Cardiac muscle cell (in vitro differentiated cells and primary cell): ENCODE measurements around the gene ACOXL. TPM values are rescaled to one million over a fixed set of nuclear protein-coding genes. Genes with fewer than 3 reads are reported as not detected.

Experiments
- DNase-seq, 2 donors: peaks; one replicate each; pipeline versions ENCODE4 v3.0.0 to v3.0.0-alpha.2; 2010 to 2017; ENCODE audit warnings: low read depth in 1 of 2, low spot score in 1 of 2
- H3K27ac ChIP-seq: fragments of 200-600 bp; sonication (generic); 2 replicates; pipeline ENCODE4 v1.5.1; 2016
- H3K27me3 ChIP-seq: fragments of 200-600 bp; sonication (generic); 2 replicates; pipeline ENCODE4 v1.6.0; 2016; ENCODE audit warnings: control low read depth
- H3K36me3 ChIP-seq: fragments of 200-600 bp; sonication (generic); 2 replicates; pipeline ENCODE4 v1.5.1; 2016; ENCODE audit warnings: control low read depth
- H3K4me1 ChIP-seq: fragments of 200-600 bp; sonication (generic); 2 replicates; pipeline ENCODE4 v1.8.1; 2017; ENCODE audit warnings: low read depth, mild to moderate bottlenecking, mixed run types
- H3K4me3 ChIP-seq: fragments of 200-600 bp; sonication (generic); 2 replicates; pipeline ENCODE4 v1.5.1; 2016; ENCODE audit warnings: mild to moderate bottlenecking
- H3K9me3 ChIP-seq: fragments of 200-600 bp; sonication (generic); 2 replicates; pipeline ENCODE4 v1.5.1; 2017; ENCODE audit warnings: low read depth, mild to moderate bottlenecking, control low read depth
- polyA plus RNA-seq: library from polyadenylated mRNA; unstranded; fragments of >200 nt; fragmentation: Nextera tagmentation; extraction: Ambion mirVana; gene quantifications from 2 replicates; pipeline ENCODE4 v1.2.1, GENCODE V29; 2016
- total RNA-seq: library from RNA; depleted of rRNA; stranded (reverse); fragments of >200 nt; gene quantifications from 2 replicates; pipeline ENCODE4 v1.2.3, GENCODE V29; 2016
- TF ChIP-seq, protein P1 (sequence below): IDR thresholded peaks from 2 replicates; pipeline ENCODE4 v1.5.1; 2012; ENCODE audit warnings: low read depth, mild to moderate bottlenecking, low read length

Gene ACOXL
- total and polyA plus RNA-seq, 2 experiments from 2014 or later: 0.89 to 2.4 TPM

DNA sequence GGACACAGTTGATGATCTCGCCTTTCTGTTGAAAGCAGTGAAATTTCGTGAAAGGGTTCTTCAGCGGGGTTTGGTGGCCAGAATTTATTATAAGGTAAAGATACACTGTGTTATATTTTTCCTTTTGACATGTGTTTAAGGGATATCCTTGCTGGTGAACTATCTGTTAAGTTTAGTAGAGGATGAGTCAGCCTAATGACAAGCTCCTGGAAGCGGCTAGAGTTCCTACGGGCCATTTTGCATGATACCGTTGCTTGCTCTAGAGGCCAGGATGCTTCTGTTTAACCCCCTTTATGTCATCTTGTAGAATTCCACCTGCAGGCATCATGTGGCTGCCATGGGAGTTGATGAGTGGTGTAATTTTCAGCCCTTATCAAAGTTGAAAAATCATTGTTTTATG, 263.5 kb downstream of the ACOXL start:
- no peaks in the 10 kb centered on the region for H3K36me3 ChIP-seq
- H3K4me1 ChIP-seq: peaks cover 4% of the 10 kb centered on the region
- DNase-seq: no peak
- TF ChIP-seq, protein P1, sequence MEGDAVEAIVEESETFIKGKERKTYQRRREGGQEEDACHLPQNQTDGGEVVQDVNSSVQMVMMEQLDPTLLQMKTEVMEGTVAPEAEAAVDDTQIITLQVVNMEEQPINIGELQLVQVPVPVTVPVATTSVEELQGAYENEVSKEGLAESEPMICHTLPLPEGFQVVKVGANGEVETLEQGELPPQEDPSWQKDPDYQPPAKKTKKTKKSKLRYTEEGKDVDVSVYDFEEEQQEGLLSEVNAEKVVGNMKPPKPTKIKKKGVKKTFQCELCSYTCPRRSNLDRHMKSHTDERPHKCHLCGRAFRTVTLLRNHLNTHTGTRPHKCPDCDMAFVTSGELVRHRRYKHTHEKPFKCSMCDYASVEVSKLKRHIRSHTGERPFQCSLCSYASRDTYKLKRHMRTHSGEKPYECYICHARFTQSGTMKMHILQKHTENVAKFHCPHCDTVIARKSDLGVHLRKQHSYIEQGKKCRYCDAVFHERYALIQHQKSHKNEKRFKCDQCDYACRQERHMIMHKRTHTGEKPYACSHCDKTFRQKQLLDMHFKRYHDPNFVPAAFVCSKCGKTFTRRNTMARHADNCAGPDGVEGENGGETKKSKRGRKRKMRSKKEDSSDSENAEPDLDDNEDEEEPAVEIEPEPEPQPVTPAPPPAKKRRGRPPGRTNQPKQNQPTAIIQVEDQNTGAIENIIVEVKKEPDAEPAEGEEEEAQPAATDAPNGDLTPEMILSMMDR: no peak
- H3K4me3 ChIP-seq: no peak overlapping the region
- H3K27ac ChIP-seq: no peak overlapping the region
- H3K27me3 ChIP-seq: no peaks in the 10 kb centered on the region
- H3K9me3 ChIP-seq: no peaks in the 10 kb centered on the region

DNA sequence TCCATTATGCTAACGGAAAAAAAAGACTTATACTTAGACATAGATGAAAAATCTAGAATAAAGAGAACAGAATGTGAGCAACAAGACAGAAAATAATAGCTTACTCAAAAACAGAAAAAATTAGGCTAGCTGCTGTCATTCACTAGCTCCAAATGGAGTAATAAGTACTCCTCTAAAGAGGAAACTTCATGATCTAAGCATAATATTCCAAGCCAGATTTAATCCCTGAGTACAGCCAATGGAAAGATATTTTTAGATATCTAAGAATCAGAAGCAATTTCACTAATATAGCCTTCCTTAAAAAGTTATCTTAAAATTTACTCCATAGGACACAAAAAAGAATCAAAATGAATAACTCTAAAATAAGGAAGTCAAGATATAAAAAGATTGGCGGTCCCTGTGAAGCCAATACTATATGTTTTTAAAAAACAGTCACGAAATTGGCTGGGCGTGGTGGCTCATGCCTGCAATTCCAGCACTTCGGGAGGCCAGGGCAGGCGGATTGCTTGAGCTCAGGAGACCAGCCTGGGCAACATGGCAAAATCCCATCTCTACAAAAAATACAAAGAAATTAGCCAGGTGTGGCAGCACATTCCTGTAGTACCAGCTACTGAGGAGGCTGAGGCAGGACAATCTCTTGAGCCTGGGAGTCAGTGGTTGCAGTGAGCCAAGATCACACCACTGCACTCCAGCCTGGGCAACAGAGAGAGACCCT, 265.1 kb downstream of the ACOXL start:
- no peak for DNase-seq
- Histone ChIP-seq H3K27me3 (no peaks in the 10 kb centered on the region), H3K9me3 (no peaks in the 10 kb centered on the region), H3K36me3 (no peaks in the 10 kb centered on the region), H3K27ac (no peak overlapping the region), H3K4me1 (peaks cover 4% of the 10 kb centered on the region), H3K4me3 (no peak overlapping the region)
- TF ChIP-seq, protein P1: no peak

DNA sequence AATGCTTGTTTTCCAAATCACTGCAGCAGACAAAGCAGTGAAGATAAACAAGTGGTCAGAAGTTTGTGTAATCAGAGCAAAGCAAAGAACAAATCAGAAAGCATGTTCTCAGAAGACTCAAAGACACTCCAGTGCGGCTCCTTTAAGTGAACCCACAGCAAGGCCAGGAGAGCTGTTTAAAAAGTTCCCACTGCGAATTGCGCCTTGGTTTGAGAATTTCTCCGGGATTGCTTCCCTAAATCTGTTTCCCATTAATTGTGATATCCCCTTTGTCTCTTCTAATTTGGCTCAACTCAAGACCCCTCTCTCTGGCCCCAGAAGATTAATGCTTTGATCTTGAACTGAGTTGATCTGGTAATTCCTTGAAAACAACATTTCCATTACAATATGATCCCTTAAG, 265.9 kb downstream of the ACOXL start:
- Histone ChIP-seq H3K27ac (no peak overlapping the region), H3K27me3 (no peaks in the 10 kb centered on the region), H3K4me1 (peaks cover 4% of the 10 kb centered on the region), H3K4me3 (no peak overlapping the region), H3K9me3 (no peaks in the 10 kb centered on the region), H3K36me3 (no peaks in the 10 kb centered on the region)
- TF ChIP-seq, protein P1: no peak
- no peak for DNase-seq

GRCh38 chr2:110999626-111000025, 267.3 kb downstream of the ACOXL start:
- H3K27me3 ChIP-seq: no peaks in the 10 kb centered on the region
- no peak for DNase-seq
- TF ChIP-seq, protein P1: no peak
- no peak overlapping the region for H3K4me3 ChIP-seq
- H3K4me1 ChIP-seq: no peaks in the 10 kb centered on the region
- no peaks in the 10 kb centered on the region for H3K9me3 ChIP-seq
- H3K27ac ChIP-seq: no peak overlapping the region
- no peaks in the 10 kb centered on the region for H3K36me3 ChIP-seq

DNA sequence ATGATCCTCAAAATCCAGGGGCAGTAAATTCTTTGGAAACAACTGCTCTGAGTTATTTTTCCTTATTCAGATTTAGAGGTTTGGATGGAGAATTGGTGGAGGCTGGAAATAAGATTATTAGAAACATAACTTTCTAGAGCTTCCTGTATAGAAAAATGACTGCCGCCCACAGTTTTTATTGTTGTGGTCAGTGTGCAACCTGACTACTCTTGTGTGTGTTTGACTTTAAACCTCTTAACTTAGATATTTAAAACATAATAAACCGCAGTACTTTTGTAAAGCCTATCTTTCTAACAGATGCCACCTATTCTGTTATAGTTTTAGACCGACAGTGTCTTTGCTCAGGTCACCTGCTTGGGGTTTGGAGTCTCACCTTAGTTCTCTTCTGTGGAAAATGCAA, 272.9 kb downstream of the ACOXL start:
- no peak overlapping the region for H3K27ac ChIP-seq
- H3K27me3 ChIP-seq: no peaks in the 10 kb centered on the region

More for the DNA sequence above, 272.9 kb downstream of the ACOXL start:
- H3K4me3 ChIP-seq: no peak overlapping the region
- no peaks in the 10 kb centered on the region for H3K9me3 ChIP-seq
- TF ChIP-seq, protein P1: no peak
- no peaks in the 10 kb centered on the region for H3K4me1 ChIP-seq
- H3K36me3 ChIP-seq: no peaks in the 10 kb centered on the region
- no peak for DNase-seq
